Ishikawa (cell line): Measurements from ENCODE around the gene BBOF1.

ENCODE experiments used
- CEBPB ChIP-seq: IDR thresholded peaks from 2 replicates; pipeline ENCODE4 v1.6.1; 2012
- CREB1 ChIP-seq: IDR thresholded peaks from 2 replicates; pipeline ENCODE4 v1.6.1; 2012; ENCODE audit warnings: low read depth
- EP300 ChIP-seq: IDR thresholded peaks from 2 replicates; pipeline ENCODE4 v1.6.1; 2012; ENCODE audit warnings: borderline replicate concordance
- FOXM1 ChIP-seq: IDR thresholded peaks from 2 replicates; pipeline ENCODE4 v1.6.1; 2012; ENCODE audit warnings: low read depth, borderline replicate concordance
- MAX ChIP-seq: IDR thresholded peaks from 2 replicates; pipeline ENCODE4 v1.6.1; 2012
- REST ChIP-seq: IDR thresholded peaks from 2 replicates; pipeline ENCODE4 v1.6.1; 2012; ENCODE audit warnings: low read depth, mild to moderate bottlenecking
- TAF1 ChIP-seq: IDR thresholded peaks from 2 replicates; pipeline ENCODE4 v1.6.1; 2012; ENCODE audit warnings: low read depth, mild to moderate bottlenecking
- TEAD4 ChIP-seq: IDR thresholded peaks from 2 replicates; pipeline ENCODE4 v1.6.1; 2012
- YY1 ChIP-seq: IDR thresholded peaks from 2 replicates; pipeline ENCODE4 v1.6.1; 2012; ENCODE audit warnings: low read depth

GRCh38 chr14:74109369-74109768 lies 90.2 kb downstream of the BBOF1 start:
- no peak for TF ChIP-seq MAX
- no peak for TF ChIP-seq TEAD4
- no peak for TF ChIP-seq EP300
- TF ChIP-seq FOXM1, result no peak
- TF ChIP-seq YY1, result no peak
- no peak for TF ChIP-seq TAF1
- TF ChIP-seq CREB1, result no peak
- TF ChIP-seq REST, result no peak
- no peak for TF ChIP-seq CEBPB
